HepG2 (cell line): ENCODE results near the gene CASKIN2. TPM values are rescaled to one million over a fixed set of nuclear protein-coding genes. Genes with fewer than 3 reads are reported as not detected.
A peak's percentile ranks its signal among the peaks of the same experiment; 100 is the strongest.

Source experiments
- HOMEZ ChIP-seq: IDR thresholded peaks from 2 replicates; pipeline ENCODE4 v1.6.1; 2016; ENCODE audit warnings: low read depth
- MIER2 ChIP-seq: IDR thresholded peaks from 2 replicates; pipeline ENCODE4 v1.6.1; 2016; ENCODE audit warnings: missing biosample characterization, missing genetic modification reagents
- RFXAP ChIP-seq: sonication (generic); formaldehyde crosslinking; IDR thresholded peaks from 2 replicates; pipeline ENCODE4 v1.4.0; 2020; ENCODE audit warnings: missing genetic modification reagents, borderline replicate concordance
- TGIF2 ChIP-seq: IDR thresholded peaks from 2 replicates; pipeline ENCODE4 v1.6.1; 2016; ENCODE audit warnings: control low read depth, missing compliant biosample characterization
- ZNF12 ChIP-seq: sonication (generic); formaldehyde crosslinking; IDR thresholded peaks from 2 replicates; pipeline ENCODE4 v1.5.0; 2020; ENCODE audit warnings: missing genetic modification reagents
- ZNF136 ChIP-seq: sonication (generic); formaldehyde crosslinking; IDR thresholded peaks from 2 replicates; pipeline ENCODE4 v1.8.1; 2022; ENCODE audit warnings: low read depth, mild to moderate bottlenecking, moderate library complexity, missing genetic modification reagents
- ZNF333 ChIP-seq: sonication (generic); formaldehyde crosslinking; IDR thresholded peaks from 2 replicates; pipeline ENCODE4 v1.4.0; 2020; ENCODE audit warnings: mild to moderate bottlenecking, missing genetic modification reagents, borderline replicate concordance
- ZNF687 ChIP-seq: sonication (generic); formaldehyde crosslinking; IDR thresholded peaks from 2 replicates; pipeline ENCODE4 v1.5.1; 2020; ENCODE audit warnings: mild to moderate bottlenecking, missing genetic modification reagents, moderate library complexity
- polyA plus RNA-seq, 8 experiments: library from polyadenylated mRNA; depleted of rRNA in 3 of 8; stranded (reverse) in 7 of 8; unstranded in 1 of 8; fragments of >200 nt; fragmentation: Illumina TruSeq in 4 of 8; extraction: Trizol in 4 of 8; gene quantifications; 2 replicates each; pipeline versions ENCODE4 v1.2.1 to v1.2.3, GENCODE V29; 2011 to 2016; ENCODE audit warnings: low read depth in 4 of 8, missing spikeins in 1 of 8, mixed read lengths in 1 of 8; ENCODE audit not compliant: insufficient read depth in 1 of 8
- total RNA-seq, 5 experiments: library from RNA; depleted of rRNA; stranded (reverse); fragments of >200 nt; fragmentation: Illumina TruSeq; extraction: Trizol; gene quantifications; 2 replicates each; pipeline ENCODE4 v1.2.3, GENCODE V29; 2016; ENCODE audit warnings: low read depth in 1 of 5
- TF ChIP-seq, protein P1 (sequence below): sonication (generic); formaldehyde crosslinking; IDR thresholded peaks from 2 replicates; pipeline ENCODE4 v1.4.0; 2020; ENCODE audit warnings: missing genetic modification reagents
- TF ChIP-seq, protein P2 (sequence below): sonication (generic); formaldehyde crosslinking; IDR thresholded peaks from 2 replicates; pipeline ENCODE4 v1.5.0; 2020; ENCODE audit warnings: missing genetic modification reagents
- TF ChIP-seq, protein P3 (sequence below): sonication (generic); formaldehyde crosslinking; IDR thresholded peaks from 2 replicates; pipeline ENCODE4 v1.8.1; 2022; ENCODE audit warnings: mild to moderate bottlenecking, missing genetic modification reagents
- TF ChIP-seq, protein P4 (sequence below): sonication (generic); formaldehyde crosslinking; IDR thresholded peaks from 2 replicates; pipeline ENCODE4 v1.5.0; 2020; ENCODE audit warnings: mild to moderate bottlenecking, missing genetic modification reagents, moderate library complexity

CASKIN2 gene
- total and polyA plus RNA-seq, 2 of the 13 experiments (the other 11 are each of a cell fraction or from before 2014, with no cell fraction given): 5.2 to 7.8 TPM

DNA sequence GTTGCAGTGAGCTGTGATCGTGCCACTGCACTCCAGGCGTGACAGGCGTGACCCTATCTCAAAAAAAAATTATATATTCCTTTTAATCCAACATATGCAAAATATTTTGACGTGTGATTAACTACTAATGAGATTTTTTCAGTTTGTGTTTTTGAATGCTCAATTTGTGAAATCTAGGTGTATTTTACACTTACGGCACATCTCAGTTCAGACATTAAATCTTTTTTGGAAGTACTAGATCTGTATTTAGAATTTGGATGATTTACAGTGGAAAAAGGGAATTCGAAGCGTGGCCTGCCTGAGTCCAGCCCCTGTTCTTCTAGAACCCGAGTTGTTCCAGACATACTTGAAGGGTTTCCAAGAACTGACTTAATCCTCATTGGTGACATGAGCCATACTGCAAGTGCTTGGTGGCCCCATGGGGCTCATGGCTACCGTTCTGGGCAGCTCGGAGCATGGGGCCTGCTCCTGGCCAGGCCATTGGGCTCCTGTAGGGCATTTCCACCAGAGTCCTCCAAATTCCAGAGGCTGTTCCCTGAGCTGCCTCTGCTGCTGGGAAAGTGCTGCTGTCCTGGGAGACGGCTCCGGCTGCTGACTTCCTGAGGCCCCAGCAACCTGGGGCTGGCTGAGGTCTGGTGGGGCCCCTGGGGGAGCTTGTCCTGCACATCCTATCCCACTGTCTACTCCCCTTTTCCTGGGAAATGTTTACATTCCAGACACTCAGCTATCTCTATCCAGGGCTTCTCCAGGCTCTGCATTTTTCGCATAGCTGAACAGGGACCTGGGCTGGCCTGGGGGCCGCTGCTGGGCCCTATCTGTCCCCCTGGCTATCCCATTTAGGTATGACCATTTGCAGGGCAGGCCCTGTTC, 37.3 kb upstream of the CASKIN2 start (continued):
- TF ChIP-seq ZNF687 (CRISPR knock-in tag): peak; percentile 89
- TF ChIP-seq ZNF136 (CRISPR knock-in tag): no peak
- TF ChIP-seq, protein P1, sequence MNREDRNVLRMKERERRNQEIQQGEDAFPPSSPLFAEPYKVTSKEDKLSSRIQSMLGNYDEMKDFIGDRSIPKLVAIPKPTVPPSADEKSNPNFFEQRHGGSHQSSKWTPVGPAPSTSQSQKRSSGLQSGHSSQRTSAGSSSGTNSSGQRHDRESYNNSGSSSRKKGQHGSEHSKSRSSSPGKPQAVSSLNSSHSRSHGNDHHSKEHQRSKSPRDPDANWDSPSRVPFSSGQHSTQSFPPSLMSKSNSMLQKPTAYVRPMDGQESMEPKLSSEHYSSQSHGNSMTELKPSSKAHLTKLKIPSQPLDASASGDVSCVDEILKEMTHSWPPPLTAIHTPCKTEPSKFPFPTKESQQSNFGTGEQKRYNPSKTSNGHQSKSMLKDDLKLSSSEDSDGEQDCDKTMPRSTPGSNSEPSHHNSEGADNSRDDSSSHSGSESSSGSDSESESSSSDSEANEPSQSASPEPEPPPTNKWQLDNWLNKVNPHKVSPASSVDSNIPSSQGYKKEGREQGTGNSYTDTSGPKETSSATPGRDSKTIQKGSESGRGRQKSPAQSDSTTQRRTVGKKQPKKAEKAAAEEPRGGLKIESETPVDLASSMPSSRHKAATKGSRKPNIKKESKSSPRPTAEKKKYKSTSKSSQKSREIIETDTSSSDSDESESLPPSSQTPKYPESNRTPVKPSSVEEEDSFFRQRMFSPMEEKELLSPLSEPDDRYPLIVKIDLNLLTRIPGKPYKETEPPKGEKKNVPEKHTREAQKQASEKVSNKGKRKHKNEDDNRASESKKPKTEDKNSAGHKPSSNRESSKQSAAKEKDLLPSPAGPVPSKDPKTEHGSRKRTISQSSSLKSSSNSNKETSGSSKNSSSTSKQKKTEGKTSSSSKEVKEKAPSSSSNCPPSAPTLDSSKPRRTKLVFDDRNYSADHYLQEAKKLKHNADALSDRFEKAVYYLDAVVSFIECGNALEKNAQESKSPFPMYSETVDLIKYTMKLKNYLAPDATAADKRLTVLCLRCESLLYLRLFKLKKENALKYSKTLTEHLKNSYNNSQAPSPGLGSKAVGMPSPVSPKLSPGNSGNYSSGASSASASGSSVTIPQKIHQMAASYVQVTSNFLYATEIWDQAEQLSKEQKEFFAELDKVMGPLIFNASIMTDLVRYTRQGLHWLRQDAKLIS: no peak
- TF ChIP-seq, protein P2, sequence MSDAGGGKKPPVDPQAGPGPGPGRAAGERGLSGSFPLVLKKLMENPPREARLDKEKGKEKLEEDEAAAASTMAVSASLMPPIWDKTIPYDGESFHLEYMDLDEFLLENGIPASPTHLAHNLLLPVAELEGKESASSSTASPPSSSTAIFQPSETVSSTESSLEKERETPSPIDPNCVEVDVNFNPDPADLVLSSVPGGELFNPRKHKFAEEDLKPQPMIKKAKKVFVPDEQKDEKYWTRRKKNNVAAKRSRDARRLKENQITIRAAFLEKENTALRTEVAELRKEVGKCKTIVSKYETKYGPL: no peak
- TF ChIP-seq, protein P3, sequence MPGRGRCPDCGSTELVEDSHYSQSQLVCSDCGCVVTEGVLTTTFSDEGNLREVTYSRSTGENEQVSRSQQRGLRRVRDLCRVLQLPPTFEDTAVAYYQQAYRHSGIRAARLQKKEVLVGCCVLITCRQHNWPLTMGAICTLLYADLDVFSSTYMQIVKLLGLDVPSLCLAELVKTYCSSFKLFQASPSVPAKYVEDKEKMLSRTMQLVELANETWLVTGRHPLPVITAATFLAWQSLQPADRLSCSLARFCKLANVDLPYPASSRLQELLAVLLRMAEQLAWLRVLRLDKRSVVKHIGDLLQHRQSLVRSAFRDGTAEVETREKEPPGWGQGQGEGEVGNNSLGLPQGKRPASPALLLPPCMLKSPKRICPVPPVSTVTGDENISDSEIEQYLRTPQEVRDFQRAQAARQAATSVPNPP (CRISPR knock-in tag): no peak
- TF ChIP-seq MIER2 (CRISPR knock-in tag): no peak; the same call in 1 of the 2 replicates
- TF ChIP-seq RFXAP (CRISPR knock-in tag): 0 out of 2 replicates have a peak, but pooled peaks have one; percentile 37
- no peak; the same call in 1 of the 2 replicates for TF ChIP-seq HOMEZ (CRISPR knock-in tag)
- TF ChIP-seq TGIF2: peak; percentile 42; the same call in 1 of the 2 replicates
- TF ChIP-seq ZNF333 (CRISPR knock-in tag): no peak; the same call in 1 of the 2 replicates
- TF ChIP-seq, protein P4, sequence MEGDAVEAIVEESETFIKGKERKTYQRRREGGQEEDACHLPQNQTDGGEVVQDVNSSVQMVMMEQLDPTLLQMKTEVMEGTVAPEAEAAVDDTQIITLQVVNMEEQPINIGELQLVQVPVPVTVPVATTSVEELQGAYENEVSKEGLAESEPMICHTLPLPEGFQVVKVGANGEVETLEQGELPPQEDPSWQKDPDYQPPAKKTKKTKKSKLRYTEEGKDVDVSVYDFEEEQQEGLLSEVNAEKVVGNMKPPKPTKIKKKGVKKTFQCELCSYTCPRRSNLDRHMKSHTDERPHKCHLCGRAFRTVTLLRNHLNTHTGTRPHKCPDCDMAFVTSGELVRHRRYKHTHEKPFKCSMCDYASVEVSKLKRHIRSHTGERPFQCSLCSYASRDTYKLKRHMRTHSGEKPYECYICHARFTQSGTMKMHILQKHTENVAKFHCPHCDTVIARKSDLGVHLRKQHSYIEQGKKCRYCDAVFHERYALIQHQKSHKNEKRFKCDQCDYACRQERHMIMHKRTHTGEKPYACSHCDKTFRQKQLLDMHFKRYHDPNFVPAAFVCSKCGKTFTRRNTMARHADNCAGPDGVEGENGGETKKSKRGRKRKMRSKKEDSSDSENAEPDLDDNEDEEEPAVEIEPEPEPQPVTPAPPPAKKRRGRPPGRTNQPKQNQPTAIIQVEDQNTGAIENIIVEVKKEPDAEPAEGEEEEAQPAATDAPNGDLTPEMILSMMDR (CRISPR knock-in tag): peak; percentile 39
- peak; percentile 45; the same call in 1 of the 2 replicates for TF ChIP-seq ZNF12 (CRISPR knock-in tag)
